DMS153 (cell line): Measurements from ENCODE around the gene VPS13D.

Experiments used
- DNase-seq: peaks from one replicate; lab custom pipeline; 2025; lab: John Stamatoyannopoulos, UW

The VPS13D gene

GRCh38 chr1:12553963-12554362 is 324.1 kb downstream of the VPS13D start:
- no peak for DNase-seq

GRCh38 chr1:12554521-12555305 is 324.9 kb downstream of the VPS13D start:
- no peak for DNase-seq

DNA sequence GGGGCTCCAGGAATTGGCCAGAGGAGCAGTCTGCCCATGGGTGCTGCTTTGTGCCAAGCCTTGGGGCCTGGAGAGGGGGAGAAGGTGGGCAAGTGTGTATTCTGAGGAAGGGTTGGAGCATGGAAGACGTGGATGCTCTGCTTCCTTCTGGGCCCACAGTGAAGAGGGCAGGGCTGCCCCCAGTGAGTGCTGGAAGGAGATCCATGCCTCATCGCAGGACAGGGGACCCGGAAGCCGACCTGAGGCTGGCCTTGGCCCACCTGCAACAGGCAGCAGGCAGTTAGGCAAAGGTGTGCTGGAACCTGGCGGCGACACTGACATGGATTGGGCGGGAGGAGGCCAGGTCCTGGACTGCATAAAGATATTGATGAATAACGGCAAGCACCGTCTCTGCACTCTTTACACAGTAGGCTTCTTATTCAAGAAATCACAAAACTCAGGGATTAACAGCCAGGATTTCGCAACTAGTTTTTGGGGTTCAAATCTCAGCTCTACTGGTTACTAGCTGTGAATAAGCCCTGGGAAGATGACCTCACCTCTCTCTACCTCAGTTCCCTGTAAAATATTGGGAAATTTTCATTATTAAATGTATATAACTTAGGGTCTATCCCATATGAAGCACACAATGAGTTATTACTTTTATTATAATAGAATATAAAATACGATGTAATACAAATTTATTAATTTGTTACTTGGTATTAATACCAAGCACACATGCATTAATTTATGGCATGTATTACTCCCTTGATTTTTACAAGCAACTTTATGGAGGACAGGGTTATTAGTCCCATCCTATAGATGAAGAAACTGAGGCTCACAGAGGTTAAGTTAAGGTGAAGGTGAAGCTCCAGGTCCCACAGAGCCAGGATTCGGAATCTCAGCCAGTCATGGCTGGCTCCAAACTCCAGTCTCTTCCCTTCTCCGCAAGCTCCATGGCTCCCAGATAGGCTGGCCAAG is 325.9 kb downstream of the VPS13D start:
- no peak for DNase-seq

DNA sequence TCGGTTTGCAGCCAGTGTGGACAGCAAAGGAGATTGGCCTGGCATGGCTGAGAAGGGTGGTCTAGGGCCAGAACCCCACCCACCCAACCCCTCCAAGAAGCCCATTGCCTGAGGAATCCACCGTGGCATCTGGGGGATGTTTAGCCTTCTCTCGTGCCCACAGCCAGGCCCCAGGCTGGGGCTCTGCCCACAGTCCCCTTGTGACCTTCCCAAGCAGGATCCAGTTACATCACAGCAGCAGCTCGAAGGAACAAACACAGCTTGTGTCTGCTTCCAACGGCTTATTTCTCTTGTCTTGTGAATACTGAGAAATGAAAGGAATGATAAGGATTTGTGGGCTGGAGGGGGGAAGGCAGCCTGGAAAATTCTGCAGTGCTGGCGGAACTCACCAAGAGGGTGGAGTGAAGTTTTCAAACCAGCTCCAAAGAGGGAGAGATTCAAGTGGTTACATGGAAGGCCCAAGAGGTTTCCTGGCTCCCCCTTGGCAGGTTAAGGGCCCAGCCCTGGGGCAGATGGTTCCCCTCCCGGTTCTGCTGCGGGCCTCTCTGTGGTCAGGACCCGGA is 326.6 kb downstream of the VPS13D start:
- no peak for DNase-seq

DNA sequence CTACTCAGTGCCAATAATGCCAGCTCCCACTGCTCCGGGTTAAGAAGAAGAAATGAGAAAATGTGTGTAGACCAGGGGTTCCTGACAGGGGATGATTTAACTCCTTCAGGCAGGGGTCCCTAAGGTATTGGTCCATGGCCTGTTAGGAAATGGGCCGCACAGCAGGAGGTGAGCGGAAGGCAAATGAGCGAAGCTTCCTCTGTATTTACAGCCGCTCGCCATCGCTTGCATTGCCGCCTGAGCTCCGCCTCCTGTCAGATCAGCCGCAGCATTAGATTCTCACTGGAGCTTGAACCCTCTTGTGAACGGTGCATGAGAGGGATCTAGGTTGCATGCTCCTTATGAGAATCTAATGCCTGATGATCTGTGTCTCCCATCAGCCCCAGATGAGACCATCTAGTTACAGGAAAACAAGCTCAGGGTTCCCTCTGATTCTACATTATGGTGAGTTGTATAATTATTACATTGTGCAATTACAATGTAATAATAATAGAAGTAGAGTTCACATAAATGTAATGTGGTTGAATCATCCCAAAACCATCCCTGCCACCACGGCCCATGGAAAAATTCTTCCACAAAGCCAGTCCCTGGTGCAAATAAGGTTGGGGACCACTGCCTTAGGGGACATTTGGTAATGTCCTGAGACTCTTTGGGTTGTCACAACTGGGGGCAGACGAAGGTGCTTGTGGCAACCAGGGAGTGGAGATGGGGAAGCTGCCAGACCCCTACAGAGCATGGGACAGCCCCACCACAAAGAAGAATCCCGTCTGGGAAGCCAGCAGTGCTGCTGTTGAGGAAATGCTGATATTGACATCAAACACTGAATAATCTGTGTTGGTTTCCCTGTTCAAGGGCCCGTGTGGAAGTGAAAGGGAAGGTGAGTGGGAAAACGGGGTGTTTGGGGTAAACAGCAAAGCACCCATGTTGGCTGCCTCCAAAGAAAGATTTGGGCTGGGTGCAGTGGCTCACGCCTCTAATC is 327.4 kb downstream of the VPS13D start:
- no peak for DNase-seq

DNA sequence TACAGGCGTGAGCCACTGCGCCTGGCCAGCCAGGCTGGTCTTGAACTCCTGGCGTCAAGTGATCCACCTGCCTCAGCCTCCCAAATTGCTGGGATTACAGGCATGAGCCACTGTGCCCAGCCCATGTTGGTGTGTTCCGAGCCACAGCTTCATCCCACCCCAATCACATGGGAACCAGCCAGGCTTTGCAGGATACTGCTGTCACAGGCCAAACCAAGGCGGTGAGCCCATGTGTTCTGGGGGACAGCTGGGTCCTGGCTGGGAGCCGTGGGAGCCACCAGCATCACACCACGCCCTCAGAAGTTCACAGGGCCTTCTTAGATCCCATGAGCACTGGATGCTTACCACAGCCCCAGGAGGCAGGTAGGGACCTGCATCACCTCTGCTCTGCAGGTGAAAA is 331.3 kb downstream of the VPS13D start:
- no peak for DNase-seq
